ENCODE data around the gene UBR4.

The UBR4 gene

DNA sequence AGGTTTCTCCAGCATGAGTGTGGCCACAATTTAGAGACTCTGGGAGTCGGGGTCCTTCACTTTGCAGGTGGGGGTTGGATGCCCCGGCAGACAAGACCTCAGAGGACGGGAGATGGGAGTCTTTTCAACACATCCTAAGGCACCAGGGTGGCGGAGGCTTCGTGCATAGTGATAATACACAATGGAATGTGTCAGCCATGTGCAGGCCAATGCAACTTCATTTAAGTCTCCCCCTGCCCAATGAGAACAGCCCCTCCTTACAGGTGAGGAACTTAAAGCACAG, 177.7 kb downstream of the UBR4 start:
- DNase-seq: no peak

DNA sequence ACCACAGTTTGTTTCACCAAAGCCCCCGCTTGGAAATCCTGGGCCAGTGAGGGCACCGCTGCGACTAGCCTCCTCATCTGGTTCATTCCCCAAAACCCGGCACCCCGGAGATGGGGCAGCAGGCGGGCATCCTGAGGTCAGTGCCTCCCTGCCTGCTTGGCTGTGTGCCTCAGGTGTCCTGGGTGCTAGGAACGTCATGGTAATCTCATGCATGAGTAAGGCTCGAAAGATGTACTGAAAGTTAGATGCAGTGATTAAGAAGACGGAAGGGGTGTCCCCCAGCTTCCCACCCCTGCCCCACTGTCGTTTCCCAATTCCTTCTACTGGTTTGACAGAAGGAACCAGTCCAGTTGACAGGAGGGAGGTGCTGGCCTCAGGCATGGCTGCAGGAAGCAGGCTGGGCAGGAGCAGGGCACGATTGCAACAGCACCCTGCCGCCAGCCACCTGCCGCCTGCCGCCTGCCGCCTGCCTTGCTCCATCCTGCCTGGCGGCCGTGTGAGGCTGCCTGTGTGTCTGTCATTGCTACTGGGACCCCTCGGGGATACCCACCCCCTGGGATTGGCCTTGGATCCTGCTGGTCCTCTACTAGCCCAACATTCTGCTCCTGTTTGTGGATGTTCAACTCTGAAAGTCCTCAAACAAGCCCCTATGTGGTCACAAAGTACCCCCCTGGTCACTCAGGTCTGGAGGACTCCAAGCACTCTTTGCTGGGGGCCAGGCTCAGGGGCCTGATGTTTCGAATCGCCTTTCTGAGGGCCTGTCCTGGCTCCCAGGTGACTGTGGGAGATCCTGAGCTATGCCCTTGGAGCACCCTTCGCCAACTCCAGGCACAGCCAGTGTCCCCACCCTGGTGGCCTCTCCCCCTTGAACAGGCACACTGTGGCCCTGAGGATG, 180.6 kb downstream of the UBR4 start:
- no peak for DNase-seq

DNA sequence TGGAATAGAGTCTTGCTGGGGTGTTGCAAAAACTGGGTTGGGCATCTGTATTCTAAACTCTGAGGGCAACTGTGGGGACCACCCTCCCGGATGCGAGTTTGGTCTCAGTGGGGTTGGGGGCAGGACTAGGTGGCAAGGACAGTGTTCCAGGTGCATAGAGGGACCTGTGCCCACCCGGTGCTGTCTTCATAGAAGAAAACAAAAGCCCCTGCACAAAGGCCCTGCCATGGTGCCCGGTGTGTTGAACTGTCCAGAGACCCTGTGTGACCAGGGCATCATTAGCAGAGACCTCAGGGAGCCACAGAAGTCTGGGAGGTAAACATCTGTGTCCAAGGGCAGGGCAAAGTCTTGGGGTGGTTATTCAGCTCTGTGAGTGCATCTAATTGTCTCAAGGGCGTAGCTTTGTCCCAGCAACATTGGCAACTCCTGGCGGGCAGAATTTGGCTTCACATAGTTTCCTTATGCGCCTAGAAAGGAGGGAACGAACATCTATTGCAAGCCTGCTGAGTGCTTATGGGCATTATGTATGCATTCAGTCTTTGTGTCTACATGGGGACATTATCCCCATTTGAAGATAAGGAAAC, 181.4 kb downstream of the UBR4 start:
- no peak for DNase-seq

DNA sequence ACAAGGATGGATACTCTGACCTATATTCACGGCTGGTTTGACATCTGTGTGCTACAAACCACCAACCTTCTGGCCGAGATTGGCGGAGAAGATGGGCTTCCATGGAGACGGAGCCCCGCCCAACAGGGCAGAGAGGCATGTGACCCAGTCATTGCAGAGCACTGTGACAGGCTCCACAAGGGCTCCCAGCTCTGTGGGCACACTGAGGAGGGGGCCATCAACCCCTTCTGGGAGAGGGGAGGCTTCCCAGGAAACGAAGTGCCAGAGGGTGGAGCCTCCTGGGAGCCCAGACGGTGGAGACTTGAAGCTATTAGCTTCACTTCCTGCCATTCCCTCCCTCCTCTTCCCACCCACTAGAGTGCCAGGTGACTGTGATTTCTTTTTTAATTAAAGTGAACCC, 182.0 kb downstream of the UBR4 start:
- DNase-seq: no peak

Measured in stimulated activated CD4-positive, alpha-beta T cell treated with anti-CD3 and anti-CD28 coated beads, Interleukin-4, amount 100 ng/mL, for 24 hours (primary cell).